CD14-positive monocyte (primary cell): ENCODE results near the gene ZKSCAN4. TPM values are rescaled to one million over a fixed set of nuclear protein-coding genes. Genes with fewer than 3 reads are reported as not detected.

ENCODE experiments used
- DNase-seq, 3 donors: peaks; one replicate each; pipeline ENCODE4 v3.0.0-alpha.2; 2011 to 2022
- H2AFZ ChIP-seq: 2 replicates; pipeline ENCODE4 v1.6.0; 2012; ENCODE audit warnings: mild to moderate bottlenecking, low read depth, low read length, inconsistent platforms; ENCODE audit not compliant: insufficient read depth, poor library complexity, severe bottlenecking
- H3K27ac ChIP-seq, 2 donors: 1 replicate in 1 of 2; 2 replicates in 1 of 2; pipeline ENCODE4 v1.5.1; 2012 to 2013; ENCODE audit warnings: low read length in 2 of 2, control low read depth in 1 of 2, inconsistent platforms in 1 of 2, low read depth in 1 of 2, mild to moderate bottlenecking in 1 of 2
- H3K27me3 ChIP-seq, 2 donors: one replicate each; pipeline versions ENCODE4 v1.6.0 to v1.6.1; 2011 to 2013; ENCODE audit warnings: low read length in 2 of 2; ENCODE audit not compliant: control insufficient read depth in 2 of 2, insufficient read depth in 2 of 2
- H3K36me3 ChIP-seq, 2 donors: replicated peaks in 1 of 2; 1 replicate in 1 of 2; 2 replicates in 1 of 2; pipeline versions ENCODE4 v1.5.1 to v1.6.1; 2012 to 2013; ENCODE audit warnings: low read length in 2 of 2, control low read depth in 1 of 2, inconsistent platforms in 1 of 2, mild to moderate bottlenecking in 1 of 2; ENCODE audit not compliant: insufficient read depth in 2 of 2, control insufficient read depth in 1 of 2
- H3K4me1 ChIP-seq, 2 donors: 1 replicate in 1 of 2; 2 replicates in 1 of 2; pipeline versions ENCODE4 v1.5.1 to v1.6.1; 2012 to 2013; ENCODE audit warnings: low read length in 2 of 2, control low read depth in 1 of 2, inconsistent platforms in 1 of 2, mild to moderate bottlenecking in 1 of 2, moderate library complexity in 1 of 2; ENCODE audit not compliant: insufficient read depth in 2 of 2, control insufficient read depth in 1 of 2
- H3K4me2 ChIP-seq: replicated peaks from 2 replicates; pipeline ENCODE3; 2012; ENCODE audit warnings: low read length, moderate library complexity, mild to moderate bottlenecking; ENCODE audit not compliant: poor library complexity, severe bottlenecking; ENCODE audit errors: extremely low read depth
- H3K4me3 ChIP-seq, 3 experiments: fragments of 200-600 bp in 1 of 3; sonication (generic) in 1 of 3; replicated peaks in 1 of 3; 1 replicate in 2 of 3; 2 replicates in 1 of 3; pipeline ENCODE4 v1.5.1; 2011 to 2013; ENCODE audit warnings: low read length in 3 of 3, mild to moderate bottlenecking in 3 of 3, control low read depth in 2 of 3, low read depth in 2 of 3, inconsistent platforms in 1 of 3, moderate library complexity in 1 of 3
- H3K79me2 ChIP-seq: 2 replicates; pipeline ENCODE4 v1.6.0; 2012; ENCODE audit warnings: mild to moderate bottlenecking, control low read depth, inconsistent platforms, low read length, moderate library complexity; ENCODE audit not compliant: insufficient read depth
- H3K9ac ChIP-seq: 2 replicates; pipeline ENCODE4 v1.6.0; 2017; ENCODE audit warnings: low read length, mild to moderate bottlenecking; ENCODE audit not compliant: insufficient read depth, poor library complexity, severe bottlenecking
- H3K9me3 ChIP-seq, 2 donors: replicated peaks in 1 of 2; 1 replicate in 1 of 2; 2 replicates in 1 of 2; pipeline versions ENCODE4 v1.5.1 to v1.6.1; 2012 to 2013; ENCODE audit warnings: low read length in 2 of 2, control low read depth in 1 of 2; ENCODE audit not compliant: control insufficient read depth in 1 of 2, insufficient read depth in 1 of 2
- H4K20me1 ChIP-seq: 2 replicates; pipeline ENCODE4 v1.6.0; 2012; ENCODE audit warnings: mild to moderate bottlenecking, low read length, control low read depth, moderate library complexity; ENCODE audit not compliant: insufficient read depth
- H3K27ac Mint-ChIP-seq, 7 donors: one replicate each; pipeline ENCODE4 v1.8.0; 2020; ENCODE audit warnings: mild to moderate bottlenecking in 7 of 7, mixed read lengths in 7 of 7, moderate library complexity in 6 of 7, inconsistent platforms in 2 of 7
- H3K27me3 Mint-ChIP-seq, 3 donors: one replicate each; pipeline ENCODE4 v1.8.0; 2021 to 2022; ENCODE audit warnings: low read depth in 3 of 3, mild to moderate bottlenecking in 3 of 3, mixed read lengths in 3 of 3, moderate library complexity in 3 of 3, inconsistent platforms in 1 of 3
- H3K36me3 Mint-ChIP-seq, 2 donors: one replicate each; pipeline ENCODE4 v1.8.0; 2020; ENCODE audit warnings: mixed read lengths in 2 of 2, inconsistent platforms in 1 of 2, mild to moderate bottlenecking in 1 of 2
- H3K4me1 Mint-ChIP-seq: one replicate; pipeline ENCODE4 v1.8.0; 2020; ENCODE audit warnings: mild to moderate bottlenecking, mixed read lengths
- H3K4me3 Mint-ChIP-seq, 2 donors: one replicate each; pipeline ENCODE4 v1.8.0; 2020; ENCODE audit warnings: mild to moderate bottlenecking in 2 of 2, mixed read lengths in 2 of 2, moderate library complexity in 1 of 2
- H3K9me3 Mint-ChIP-seq, 7 donors: one replicate each; pipeline ENCODE4 v1.8.0; 2020 to 2022; ENCODE audit warnings: mixed read lengths in 7 of 7, mild to moderate bottlenecking in 6 of 7, moderate library complexity in 6 of 7, inconsistent platforms in 2 of 7
- CTCF ChIP-seq: fragments of 200-600 bp; IDR thresholded peaks from one replicate; pipeline ENCODE4 v1.8.0; 2022; ENCODE audit warnings: antibody characterized with exemption, mild to moderate bottlenecking
- WGBS: methylation state at CpG from one replicate; pipeline ENCODE4 v1.1.5; 2013; ENCODE audit warnings: missing lambda C conversion rate; ENCODE audit not compliant: insufficient coverage; 5-methylcytosine and 5-hydroxymethylcytosine counted together
- intact Hi-C, 2 donors: fragments of 100-400 bp; cut with micrococcal nuclease; formaldehyde crosslinking; loops; one replicate each; pipeline versions ENCODE4 v1.15.0 to v1.15.1; 2023
- polyA plus RNA-seq, 3 donors: library from polyadenylated mRNA; depleted of rRNA in 1 of 3; unstranded in 2 of 3; stranded (reverse) in 1 of 3; fragments of 300-500 nt in 2 of 3; fragments of >200 nt in 1 of 3; fragmentation: Illumina TruSeq in 2 of 3; gene quantifications; 1 replicate in 2 of 3; 2 replicates in 1 of 3; pipeline ENCODE4 v1.2.3, GENCODE V29; 2012 to 2021

Gene ZKSCAN4
- polyA plus RNA-seq, 3 donors = 1.5 to 2.0 (median 1.6) TPM

DNA sequence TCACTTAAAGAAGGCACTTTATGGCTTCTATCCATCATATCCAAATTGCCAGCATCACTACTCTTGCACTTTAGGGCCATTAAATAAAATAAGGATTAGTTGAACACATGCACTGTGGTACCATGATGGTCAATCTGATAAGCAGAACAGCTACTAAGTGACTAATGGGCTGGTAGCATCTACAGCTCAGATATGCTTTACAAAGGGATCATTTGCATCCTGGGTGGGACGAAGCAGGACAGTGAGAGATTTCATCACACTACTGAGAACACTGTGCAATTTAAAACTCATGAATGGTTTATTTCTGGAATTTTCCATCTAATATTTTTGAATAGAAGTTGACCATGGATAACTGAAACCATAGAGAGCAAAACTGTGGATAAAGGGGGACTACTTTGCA lies 52.0 kb downstream of the ZKSCAN4 start:
- Histone ChIP-seq H4K20me1 (no peaks in the 10 kb centered on the region), H3K4me3 (no peak overlapping the region), H3K27me3 (peaks cover 11 to 12% of the 10 kb centered on the region in 2 donors), H3K79me2 (no peaks in the 10 kb centered on the region), H3K9me3 (peaks cover 9 to 16% of the 10 kb centered on the region in 2 donors), H3K27ac (no peak overlapping the region), H3K9ac (no peak overlapping the region), H3K4me1 (no peaks in the 10 kb centered on the region), H3K4me2 (no peak overlapping the region), H2AFZ (no peak overlapping the region), H3K36me3 (no peaks in the 10 kb centered on the region)
- H3K4me1 Mint-ChIP-seq = peaks cover 2% of the 10 kb centered on the region
- intact Hi-C loops = no loop called here
- H3K9me3 Mint-ChIP-seq = peaks cover 13 to 43% (median 31%) of the 10 kb centered on the region in 7 donors
- DNase-seq = no peak
- H3K27ac Mint-ChIP-seq = no peak overlapping the region
- no peak for TF ChIP-seq CTCF
- WGBS = no CpG with 5 or more reads among the region's 1 CpG
- peaks cover 9 to 27% (median 12%) of the 10 kb centered on the region in 3 donors for H3K27me3 Mint-ChIP-seq
- no peaks in the 10 kb centered on the region for H3K36me3 Mint-ChIP-seq
- no peak overlapping the region for H3K4me3 Mint-ChIP-seq

Other genes starting within 250 kb of the ZKSCAN4 start
- under 1 TPM in 2 of 3 donors, not detected in 1; 0.05 to 0.08 TPM for gene ZNF165, start 171.7 kb downstream of the ZKSCAN4 start, polyA plus RNA-seq
- 1 to 10 TPM; 3.5 to 5.9 (median 4.0) TPM for gene ZSCAN16, start 127.7 kb downstream of the ZKSCAN4 start, polyA plus RNA-seq
- 1 to 10 TPM in 1 of 3 donors, under 1 TPM in 2; 0.49 to 7.9 (median 0.71) TPM for gene ZKSCAN8, start 110.4 kb downstream of the ZKSCAN4 start, polyA plus RNA-seq
- 10 to 100 TPM in 1 of 3 donors, 1 to 10 TPM in 2; 2.2 to 11.6 (median 5.0) TPM for gene ZSCAN9, start 27.0 kb downstream of the ZKSCAN4 start, polyA plus RNA-seq
- 1 to 10 TPM in 1 of 3 donors, under 1 TPM in 2; 0.12 to 1.1 (median 0.94) TPM for gene NKAPL, start 7.0 kb upstream of the ZKSCAN4 start, polyA plus RNA-seq
- 1 to 10 TPM; 3.4 to 8.3 (median 3.5) TPM for gene ZSCAN26, start 14.9 kb upstream of the ZKSCAN4 start, polyA plus RNA-seq
- gene PGBD1, start 29.3 kb upstream of the ZKSCAN4 start, polyA plus RNA-seq = under 1 TPM; 0.15 to 0.36 (median 0.17) TPM
- under 1 TPM in 2 of 3 donors, not detected in 1; 0.25 to 0.35 TPM for gene ZSCAN31, start 83.9 kb upstream of the ZKSCAN4 start, polyA plus RNA-seq
- gene ZKSCAN3, start 97.7 kb upstream of the ZKSCAN4 start, polyA plus RNA-seq = 1 to 10 TPM in 2 of 3 donors, under 1 TPM in 1; 0.36 to 1.7 (median 1.6) TPM
- gene ZSCAN12, start 147.5 kb upstream of the ZKSCAN4 start, polyA plus RNA-seq = under 1 TPM; 0.50 to 0.79 (median 0.73) TPM
- gene ZSCAN23, start 191.2 kb upstream of the ZKSCAN4 start, polyA plus RNA-seq = not detected